Right hindlimb (tissue), 1 donor: ENCODE results near the gene CEACAM3.
"Not testable (repeated sequence)": the region's sequence is repeated elsewhere in the genome, so short reads cannot be mapped to it uniquely, and the experiment has no call there.

ENCODE experiments used
- DNase-seq: peaks from one replicate; pipeline ENCODE4 v3.0.0-alpha.2; 2018

The CEACAM3 gene

DNA sequence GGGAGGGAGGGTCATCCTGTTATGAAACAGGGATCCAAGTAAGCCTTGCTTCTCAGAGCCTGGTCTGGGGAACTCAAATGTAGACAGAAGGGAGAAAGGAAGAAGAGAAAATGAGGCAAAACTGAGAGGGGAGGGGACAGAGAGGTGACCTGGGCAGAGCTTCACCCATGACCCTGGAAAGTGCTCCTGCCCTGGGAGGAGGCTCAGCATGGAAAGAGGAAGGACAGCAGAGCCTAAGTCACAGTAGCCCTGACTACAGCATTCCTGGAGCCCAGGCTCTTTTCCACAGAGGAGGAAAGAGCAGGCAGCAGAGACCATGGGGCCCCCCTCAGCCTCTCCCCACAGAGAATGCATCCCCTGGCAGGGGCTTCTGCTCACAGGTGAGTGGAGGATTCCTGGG lies at the start of gene CEACAM3:
TSS of gene CEACAM3 (plus strand) at position 226 of the 400 bp plus-strand sequence. CDS start at position 317, 91 bp downstream.
- DNase-seq: no peak

DNA sequence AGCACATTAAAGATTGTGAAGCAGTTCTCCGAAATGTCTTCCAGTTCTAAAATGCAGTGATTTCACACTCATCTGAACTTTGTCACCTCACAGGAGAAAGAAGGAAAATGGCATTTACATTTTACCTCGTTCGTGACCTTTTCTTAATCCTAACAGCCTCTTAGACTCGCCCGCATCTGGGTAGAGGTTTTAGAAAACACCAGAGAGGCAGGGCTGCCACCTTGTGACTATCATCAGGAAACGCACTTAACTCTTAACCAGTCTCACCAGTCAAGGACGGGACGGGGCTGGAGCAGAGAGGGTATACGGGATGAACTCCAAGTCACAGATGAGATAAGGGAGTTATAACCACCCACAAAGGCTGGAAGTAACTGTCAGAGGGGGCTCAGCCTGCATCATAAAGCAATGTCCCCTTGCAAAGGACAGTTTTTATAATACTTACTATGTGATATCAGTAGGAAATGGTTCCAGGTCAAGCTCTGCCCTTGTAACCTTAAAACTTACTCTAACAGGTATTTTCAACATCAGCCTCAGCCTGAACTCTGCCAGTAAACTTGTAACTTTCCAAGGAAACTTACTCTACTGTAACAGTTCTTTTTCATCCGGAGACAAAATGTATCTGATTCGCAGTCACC lies 49.7 kb upstream of the CEACAM3 start:
- no peak for DNase-seq

DNA sequence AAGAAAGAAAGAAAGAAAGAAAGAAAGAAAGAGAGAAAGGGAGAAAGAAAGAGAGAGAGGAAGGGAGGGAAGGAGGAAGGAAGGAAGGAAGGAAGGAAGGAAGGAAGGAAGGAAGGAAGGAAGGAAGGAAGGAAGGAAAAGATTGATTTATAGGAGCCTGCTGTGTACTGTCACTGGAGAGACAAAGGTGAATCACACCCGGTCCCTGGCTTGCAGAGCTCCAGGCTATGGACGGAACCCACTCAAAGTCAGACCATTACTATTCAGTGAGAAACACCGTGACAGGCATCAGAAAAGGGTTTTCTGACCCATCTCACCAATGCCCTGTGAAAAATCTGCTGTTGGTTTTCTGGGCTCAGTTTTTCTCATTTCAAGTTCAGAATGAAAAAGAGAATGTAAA lies 48.4 kb upstream of the CEACAM3 start:
- no peak for DNase-seq

DNA sequence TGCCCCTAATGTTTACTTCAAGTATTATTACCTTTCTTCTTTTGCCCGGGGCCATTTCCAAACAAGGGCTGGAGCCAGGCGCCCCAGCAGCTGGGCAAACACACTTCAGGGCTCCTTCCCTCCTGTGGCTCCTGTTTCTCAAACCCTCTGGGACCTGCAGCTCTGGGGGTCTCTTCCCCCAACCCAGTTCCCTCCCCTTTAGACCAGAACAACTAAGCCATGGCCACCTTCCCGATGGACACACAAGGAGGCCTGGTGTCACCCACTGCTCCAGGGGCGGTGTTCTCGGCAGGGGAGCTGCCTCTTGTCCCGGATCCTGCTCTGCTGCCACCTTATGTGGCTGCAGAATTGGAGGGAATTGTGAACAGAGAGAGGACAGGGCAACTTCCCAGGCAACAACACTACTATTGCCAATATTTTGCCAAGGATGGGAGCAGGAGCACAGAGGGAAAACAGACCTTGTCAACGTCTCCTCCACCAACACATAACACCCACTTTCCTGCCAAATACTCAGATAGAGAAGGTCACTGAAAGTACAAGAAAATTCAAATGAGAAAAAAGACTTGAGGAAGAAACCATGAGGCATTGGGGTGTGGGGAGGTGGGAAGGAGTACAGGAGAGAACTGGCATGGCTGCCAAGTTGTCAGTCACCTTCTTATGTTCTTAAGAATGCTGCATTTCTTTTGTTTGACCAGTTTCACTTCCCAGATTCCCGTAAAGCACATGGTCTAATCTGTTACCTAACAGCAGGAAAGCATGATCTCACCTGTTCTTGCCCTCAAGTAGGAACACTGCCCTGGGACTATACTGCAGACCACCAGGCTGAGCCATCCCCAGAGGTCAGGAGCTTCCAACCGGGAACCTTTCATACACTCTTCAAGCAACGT lies 45.9 kb upstream of the CEACAM3 start:
- DNase-seq: not testable (repeated sequence)

DNA sequence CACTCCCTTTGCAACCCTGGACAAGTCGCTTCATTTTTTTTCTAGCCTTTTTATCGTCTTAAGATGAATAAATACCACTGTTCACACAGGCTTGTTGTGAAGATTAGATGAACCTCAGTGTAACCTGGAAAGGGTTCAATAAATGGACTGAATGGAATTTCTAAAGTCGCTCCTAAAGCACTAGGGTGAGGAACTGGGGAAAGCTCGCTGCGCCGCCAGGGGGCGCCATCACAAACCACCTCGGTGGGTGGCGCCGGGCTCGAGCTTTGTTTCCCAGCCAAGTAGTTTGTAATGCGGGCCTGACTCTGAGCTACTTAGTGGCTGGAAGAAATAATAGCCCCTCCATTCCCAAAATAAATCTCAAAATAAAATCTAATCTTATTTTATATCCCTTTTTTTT lies 43.2 kb upstream of the CEACAM3 start:
- no peak for DNase-seq

DNA sequence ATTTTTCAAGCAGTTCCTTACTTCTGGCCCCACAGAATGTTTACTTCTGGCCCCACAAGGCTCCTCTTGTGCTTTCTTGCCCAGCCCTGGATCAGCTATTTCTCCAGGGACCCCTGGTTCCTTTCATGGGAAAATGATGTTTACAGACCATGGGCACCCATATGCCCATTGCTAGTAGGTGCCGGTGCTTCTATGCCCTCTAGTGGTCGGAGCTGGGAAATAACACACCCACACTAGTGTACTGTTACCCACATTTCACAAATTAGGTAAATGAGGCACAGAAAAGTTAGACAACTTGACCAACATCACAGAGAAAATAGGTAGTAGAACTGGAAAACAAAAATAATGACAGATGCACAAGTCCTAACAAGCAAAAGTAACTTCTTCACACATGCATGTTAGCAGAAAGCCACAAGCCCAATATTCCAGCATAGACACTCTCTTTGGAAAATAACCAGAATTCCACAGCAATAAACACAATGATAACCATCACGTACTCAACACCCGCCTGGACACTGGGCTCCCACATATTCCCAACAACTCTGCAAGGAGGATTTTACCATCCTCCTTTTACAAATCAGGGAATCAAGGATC lies 42.4 kb upstream of the CEACAM3 start:
- no peak for DNase-seq

DNA sequence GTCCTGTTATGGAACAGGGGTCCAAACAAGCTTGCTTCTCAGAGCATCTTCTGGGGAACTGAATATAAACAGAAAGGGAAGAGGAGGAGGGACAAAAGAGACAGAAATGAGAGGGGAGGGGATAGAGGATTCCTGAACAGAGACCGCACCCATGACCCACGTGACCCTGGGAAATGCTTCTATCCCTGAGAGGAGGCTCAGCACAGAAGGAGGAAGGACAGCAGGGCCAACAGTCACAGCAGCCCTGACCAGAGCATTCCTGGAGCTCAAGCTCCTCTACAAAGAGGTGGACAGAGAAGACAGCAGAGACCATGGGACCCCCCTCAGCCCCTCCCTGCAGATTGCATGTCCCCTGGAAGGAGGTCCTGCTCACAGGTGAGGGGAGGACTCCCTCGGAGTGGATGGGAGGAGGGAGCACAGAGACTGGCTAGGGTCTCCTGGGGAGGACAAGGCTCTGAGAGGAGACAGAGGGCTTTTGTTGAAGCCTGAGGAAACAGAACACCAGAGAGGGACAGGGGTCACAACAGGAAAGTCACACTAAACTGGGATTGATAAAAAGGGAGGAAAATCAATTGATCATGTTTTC lies 41.0 kb upstream of the CEACAM3 start, which contains the start of gene CEACAM6:
TSS of gene CEACAM6 (plus strand) at position 203 of the 586 bp plus-strand sequence. CDS start at position 312, 109 bp downstream.
- DNase-seq: no peak

DNA sequence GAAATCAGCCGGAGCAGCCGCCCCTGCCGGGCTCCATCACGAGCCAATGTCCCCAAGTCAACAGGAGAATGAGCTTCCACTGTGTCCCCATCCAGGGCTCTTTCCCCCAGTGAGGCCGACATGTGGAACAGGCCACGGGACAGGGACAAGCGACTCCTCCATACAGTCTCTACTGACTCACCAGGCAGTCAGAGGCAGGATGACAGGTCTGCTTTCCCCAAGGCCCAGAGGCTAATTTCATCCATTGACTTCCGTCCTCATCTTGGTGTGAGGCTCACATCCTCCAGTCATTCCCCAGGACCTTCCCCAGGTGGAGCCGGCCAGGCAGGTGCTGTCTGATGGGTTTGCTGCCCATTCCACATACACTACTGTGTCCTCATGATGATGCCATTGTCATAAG lies 37.5 kb upstream of the CEACAM3 start:
- DNase-seq: no peak

DNA sequence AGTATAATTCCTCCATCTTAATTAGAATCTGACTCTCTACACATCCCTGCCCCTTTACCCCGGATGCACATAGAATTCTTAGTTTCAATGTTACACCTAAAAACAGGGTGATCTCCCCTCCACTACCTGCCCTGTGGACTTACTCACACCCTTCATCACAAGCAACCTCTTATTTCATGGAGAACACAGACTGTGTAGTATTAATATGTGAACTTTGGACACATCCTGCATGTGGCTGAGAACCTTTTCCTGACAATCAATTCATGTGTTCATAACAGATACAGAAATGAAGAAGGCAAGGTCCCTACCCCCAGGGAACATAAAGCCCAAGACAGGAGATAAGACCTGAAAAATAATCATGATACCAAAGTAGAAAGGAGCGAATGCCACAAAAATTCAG lies 29.3 kb upstream of the CEACAM3 start:
- DNase-seq: no peak

DNA sequence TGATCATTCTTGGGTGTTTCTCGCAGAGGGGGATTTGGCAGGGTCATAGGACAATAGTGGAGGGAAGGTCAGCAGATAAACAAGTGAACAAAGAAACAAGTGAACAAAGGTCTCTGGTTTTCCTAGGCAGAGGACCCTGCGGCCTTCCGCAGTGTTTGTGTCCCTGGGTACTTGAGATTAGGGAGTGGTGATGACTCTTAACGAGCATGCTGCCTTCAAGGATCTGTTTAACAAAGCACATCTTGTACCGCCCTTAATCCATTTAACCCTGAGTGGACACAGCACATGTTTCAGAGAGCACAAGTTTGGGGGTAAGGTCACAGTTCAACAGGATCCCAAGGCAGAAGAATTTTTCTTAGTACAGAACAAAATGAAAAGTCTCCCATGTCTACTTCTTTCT lies 28.3 kb upstream of the CEACAM3 start:
- DNase-seq: not testable (repeated sequence)

DNA sequence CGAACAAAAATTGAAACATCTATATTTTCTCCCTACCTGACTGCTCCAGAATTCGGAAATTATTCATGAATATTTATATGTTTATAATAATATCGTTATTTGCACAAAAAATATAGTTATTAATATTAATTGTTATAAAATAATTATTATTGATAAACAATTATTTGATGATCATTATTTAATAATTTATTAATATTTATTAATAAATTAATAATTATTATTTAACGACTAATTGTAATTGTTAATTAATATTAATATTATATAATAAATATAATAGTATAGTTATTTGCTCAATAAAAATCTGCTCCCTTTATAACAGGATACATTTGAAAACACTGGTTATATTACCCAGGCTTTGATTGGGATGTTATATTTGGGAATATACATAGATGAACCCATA lies 26.8 kb upstream of the CEACAM3 start:
- DNase-seq: no peak

DNA sequence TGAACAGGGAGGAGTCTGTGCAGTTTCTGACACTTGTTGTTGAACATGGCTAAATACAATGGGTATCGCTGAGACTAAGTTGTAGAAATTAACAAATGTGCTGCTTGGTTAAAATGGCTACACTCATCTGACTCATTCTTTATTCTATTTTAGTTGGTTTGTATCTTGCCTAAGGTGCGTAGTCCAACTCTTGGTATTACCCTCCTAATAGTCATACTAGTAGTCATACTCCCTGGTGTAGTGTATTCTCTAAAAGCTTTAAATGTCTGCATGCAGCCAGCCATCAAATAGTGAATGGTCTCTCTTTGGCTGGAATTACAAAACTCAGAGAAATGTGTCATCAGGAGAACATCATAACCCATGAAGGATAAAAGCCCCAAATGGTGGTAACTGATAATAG lies 25.0 kb upstream of the CEACAM3 start:
- no peak for DNase-seq

DNA sequence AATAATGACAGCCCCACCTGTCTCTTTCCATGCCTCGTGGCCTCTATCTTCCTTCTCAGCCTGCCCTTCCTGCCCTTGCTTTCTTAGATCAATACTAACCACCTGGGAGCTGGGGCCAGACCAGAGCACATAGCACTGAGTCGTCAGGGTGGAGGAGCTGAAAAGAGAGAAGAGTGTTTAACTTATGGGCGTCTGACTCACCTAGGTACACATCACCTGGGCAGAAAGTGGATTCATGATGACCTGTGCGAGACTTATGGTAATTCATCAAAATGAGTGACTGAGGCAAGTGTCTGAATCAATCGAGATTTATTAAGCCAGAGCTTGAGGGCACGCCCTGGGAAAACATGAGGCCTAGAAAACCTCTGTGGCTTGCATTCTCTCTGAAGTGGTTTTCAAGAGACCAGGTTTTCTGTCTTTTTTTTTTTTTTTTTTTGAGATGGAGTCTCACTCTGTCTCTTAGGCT lies 21.8 kb upstream of the CEACAM3 start:
- no peak for DNase-seq

DNA sequence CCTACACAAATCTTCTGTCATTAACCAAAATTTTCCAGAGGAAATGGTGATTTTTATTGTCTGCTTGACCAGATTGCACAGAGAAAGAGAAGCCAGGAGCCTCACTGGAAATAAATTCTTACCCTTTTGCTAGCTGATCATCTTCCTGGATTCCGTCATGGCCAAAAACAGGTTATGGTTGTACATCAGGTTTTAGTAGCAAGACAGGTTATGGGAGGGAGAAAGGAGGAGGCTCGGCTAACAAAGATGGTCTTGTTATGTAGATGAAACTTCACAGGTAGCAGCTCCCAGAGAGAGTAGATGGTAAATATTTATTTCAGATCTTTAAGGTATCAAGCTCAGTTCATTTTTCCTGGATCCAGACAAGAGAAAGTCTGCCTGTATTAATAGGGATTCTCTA lies 19.7 kb upstream of the CEACAM3 start:
- DNase-seq: no peak

DNA sequence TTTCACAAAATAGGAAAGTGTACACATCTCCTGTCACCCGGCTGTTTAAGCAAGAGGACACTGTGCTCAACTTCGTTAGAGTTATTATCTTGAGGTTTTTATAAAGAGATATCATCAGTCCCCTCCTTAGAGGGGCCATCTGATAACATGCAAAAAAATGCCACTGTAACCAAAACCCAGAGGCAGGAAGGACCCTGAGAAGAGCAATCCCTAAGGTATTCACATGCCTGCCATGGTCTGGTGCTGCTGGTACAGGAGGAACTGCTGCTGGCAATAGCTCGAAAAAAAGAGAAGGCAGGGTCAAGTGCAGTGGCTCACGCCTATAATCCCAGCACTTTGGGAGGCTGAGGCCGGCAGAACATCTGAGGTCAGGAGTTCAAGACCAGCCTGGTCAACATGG lies 12.8 kb upstream of the CEACAM3 start:
- no peak for DNase-seq

DNA sequence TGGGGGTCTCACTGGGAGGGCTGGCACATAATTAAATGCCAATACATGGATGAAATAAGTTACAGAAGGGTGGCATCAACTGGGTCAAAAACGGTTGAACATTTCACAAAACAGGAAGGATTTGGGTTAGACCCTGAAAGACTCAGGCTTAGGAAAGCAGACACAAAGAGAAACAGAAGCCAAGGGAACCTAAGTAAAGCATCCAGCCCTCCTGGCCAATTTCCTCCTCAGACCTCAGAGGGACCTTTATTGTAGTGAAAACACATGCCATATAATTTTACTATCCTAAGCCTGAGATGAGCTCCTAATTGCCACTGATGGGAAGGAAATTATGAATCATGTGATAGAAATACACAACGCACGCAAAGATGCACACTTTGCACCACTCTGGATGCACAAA lies 12.1 kb upstream of the CEACAM3 start:
- DNase-seq: no peak

DNA sequence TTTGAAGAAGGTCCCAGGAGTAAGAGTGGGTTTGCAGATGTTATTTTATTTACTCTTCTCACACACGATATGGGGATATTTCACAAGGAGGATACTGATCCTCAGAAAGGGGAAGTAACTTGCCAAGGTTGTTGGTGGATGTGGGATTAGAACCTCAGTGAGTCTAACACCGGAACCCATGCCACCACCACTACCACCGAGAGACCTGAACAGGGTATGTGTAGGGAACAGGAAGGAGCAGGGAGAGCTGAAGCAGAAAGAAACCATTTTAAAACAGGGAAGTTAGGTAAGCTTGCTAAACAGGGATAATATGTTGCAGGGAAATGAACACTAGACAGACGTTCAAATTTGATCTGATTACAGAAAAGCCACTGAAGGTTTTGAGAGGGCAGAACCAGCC lies 11.6 kb upstream of the CEACAM3 start:
- DNase-seq: no peak

DNA sequence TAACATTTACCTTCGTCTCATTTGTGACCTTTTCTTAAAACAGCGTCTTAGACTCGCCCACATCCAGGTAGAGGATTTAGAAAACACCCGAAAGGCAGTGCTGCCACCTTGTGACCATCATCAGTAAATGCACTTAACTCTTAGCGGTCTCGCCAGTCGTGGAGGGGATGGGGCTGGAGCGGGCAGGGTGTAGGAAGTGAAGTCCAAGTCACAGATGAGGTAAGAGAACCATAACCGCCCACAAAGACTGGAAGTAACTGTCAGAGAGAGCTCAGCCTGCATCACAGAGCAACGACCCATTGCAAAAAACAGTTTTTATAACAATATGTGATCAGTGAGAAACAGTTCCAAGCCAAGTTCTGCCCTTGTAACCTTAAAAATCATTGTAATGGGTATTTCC lies 10.7 kb upstream of the CEACAM3 start:
- DNase-seq: peak; percentile 28

DNA sequence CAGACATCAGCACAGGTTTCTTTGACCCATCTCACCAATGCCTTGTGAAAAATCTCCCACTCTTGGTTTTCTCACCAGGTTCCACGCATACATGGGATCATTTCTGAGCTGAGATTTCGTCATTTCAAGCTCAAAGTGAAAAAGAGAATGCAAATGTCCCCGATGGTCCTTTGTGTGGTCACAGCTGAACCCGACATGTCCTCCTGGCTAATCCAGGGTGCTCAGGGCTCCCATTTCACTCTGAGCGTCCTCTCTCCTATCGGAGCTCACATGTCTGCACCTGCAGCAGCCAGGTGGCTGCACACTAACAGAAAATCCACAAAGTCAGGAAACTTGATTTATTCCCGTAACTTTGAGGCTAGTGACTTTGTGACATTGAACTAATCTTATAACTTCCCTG lies 9.3 kb upstream of the CEACAM3 start:
- DNase-seq: no peak

DNA sequence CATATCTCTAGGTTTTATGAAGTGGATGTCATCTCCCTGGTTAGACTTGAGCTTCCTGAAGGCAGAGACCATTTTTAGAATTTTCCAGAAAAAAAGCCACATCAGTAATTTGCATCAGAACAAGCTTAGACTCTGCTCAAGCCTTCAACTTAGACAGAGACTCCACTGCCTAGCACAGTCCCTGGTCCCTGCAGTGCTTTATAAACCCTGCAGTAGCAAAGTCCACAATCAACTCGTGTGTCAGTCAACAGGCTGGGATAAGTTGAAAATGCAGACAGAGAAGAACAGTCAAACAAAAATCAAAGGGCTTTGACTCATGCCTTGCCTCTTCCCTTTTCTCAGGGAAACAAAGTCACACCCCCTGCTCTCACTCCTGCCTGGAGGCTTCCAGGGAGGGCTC lies 7.9 kb upstream of the CEACAM3 start:
- not testable (repeated sequence) for DNase-seq

DNA sequence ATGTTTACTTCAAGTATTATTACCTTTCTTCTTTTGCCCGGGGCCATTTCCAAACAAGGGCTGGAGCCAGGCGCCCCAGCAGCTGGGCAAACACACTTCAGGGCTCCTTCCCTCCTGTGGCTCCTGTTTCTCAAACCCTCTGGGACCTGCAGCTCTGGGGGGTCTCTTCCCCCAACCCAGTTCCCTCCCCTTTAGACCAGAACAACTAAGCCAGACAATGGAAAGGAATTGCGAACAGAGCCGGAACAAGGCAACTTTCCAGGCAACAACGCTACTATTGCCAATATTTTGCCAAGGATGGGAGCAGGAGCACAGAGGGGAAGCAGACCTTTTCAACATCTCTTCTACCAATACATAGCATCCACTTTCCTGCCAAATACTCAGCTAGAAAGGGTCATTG lies 7.3 kb upstream of the CEACAM3 start:
- not testable (repeated sequence) for DNase-seq

DNA sequence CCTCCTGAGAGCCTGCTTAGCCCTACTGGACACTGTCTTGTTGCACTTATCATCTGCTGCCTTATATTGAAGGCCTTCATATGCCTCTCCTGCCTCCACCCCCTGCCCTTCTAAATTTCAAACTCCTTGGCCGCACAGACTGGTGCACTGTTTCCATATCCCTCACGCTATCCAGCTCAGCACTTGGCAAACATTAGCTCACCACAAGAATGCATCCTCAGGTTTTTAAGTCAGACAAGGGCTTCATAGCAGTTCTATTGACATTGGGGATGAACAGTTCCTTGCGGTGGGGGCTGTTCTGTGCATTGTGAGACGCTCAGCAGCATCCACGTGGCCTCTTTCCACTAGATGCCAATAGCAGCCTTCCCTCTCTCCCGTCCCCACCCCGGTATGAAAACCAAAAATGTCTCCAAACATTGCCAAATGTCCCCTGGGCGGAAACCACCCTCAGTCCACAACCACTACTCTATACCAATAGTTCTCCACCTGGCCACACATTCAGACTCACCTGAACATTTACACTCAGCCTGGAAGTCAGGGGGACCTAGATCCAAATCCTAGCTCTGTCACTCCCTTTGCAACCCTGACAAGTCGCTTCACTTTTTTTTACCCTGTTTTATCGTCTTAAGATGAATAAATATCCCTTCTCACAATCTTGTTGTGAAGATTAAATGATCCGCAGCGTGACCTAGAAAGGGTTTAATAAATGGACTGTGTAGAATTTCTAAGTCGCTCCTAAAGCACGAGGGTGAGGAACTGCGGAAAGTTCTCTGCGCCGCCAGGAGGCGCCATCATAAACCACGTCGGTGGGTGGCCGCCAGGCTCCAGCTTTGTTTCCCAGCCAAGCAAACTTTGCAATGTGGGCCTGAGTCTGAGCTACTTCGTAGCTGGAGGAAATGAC lies 3.6 kb upstream of the CEACAM3 start:
- DNase-seq: peak; percentile 36
